Endodermal cell (in vitro differentiated cells): ENCODE results near the gene NDUFA8. TPM values are rescaled to one million over a fixed set of nuclear protein-coding genes. Genes with fewer than 3 reads are reported as not detected.

Source experiments
- DNase-seq: peaks from one replicate; pipeline ENCODE4 v3.0.0-alpha.2; 2017
- H3K27ac ChIP-seq: 2 replicates; pipeline ENCODE4 v1.5.1; 2013; ENCODE audit warnings: mild to moderate bottlenecking, low read depth, low read length, moderate library complexity
- H3K27me3 ChIP-seq: 2 replicates; pipeline ENCODE4 v1.6.1; 2013; ENCODE audit warnings: mild to moderate bottlenecking, low read length, moderate library complexity; ENCODE audit not compliant: insufficient read depth, control insufficient read depth, poor library complexity, severe bottlenecking
- H3K36me3 ChIP-seq: 2 replicates; pipeline ENCODE4 v1.7.0; 2013; ENCODE audit warnings: mild to moderate bottlenecking, low read length, moderate library complexity; ENCODE audit not compliant: control insufficient read depth, insufficient read depth
- H3K4me1 ChIP-seq: one replicate; pipeline ENCODE4 v1.7.0; 2013; ENCODE audit warnings: low read length; ENCODE audit not compliant: control insufficient read depth, insufficient read depth
- H3K4me3 ChIP-seq: 2 replicates; pipeline ENCODE4 v1.5.1; 2013; ENCODE audit warnings: mild to moderate bottlenecking, low read length, moderate library complexity
- H3K9ac ChIP-seq: 2 replicates; pipeline ENCODE4 v1.6.1; 2013; ENCODE audit warnings: mild to moderate bottlenecking, low read length, moderate library complexity; ENCODE audit not compliant: poor library complexity, severe bottlenecking; ENCODE audit errors: extremely low read depth
- H3K9me3 ChIP-seq: 2 replicates; pipeline ENCODE4 v1.6.1; 2013; ENCODE audit warnings: mild to moderate bottlenecking, low read length, moderate library complexity; ENCODE audit not compliant: control insufficient read depth
- H3K27ac Mint-ChIP-seq: 2 replicates; pipeline ENCODE4 v1.8.0; 2020; ENCODE audit warnings: mixed read lengths
- H3K27me3 Mint-ChIP-seq: 2 replicates; pipeline ENCODE4 v1.8.0; 2021; ENCODE audit warnings: mild to moderate bottlenecking, mixed read lengths; ENCODE audit not compliant: insufficient read depth
- H3K36me3 Mint-ChIP-seq: 2 replicates; pipeline ENCODE4 v1.8.0; 2020; ENCODE audit warnings: low read depth, mixed read lengths
- H3K4me1 Mint-ChIP-seq: 2 replicates; pipeline ENCODE4 v1.8.0; 2020; ENCODE audit warnings: mixed read lengths
- H3K4me3 Mint-ChIP-seq: 2 replicates; pipeline ENCODE4 v1.8.0; 2020; ENCODE audit warnings: mild to moderate bottlenecking, moderate library complexity, mixed read lengths
- H3K9me3 Mint-ChIP-seq: 2 replicates; pipeline ENCODE4 v1.8.0; 2020; ENCODE audit warnings: mild to moderate bottlenecking, mixed read lengths
- CTCF ChIP-seq: fragments of 200-600 bp; sonication (generic); conservative IDR thresholded peaks from 2 replicates; pipeline ENCODE4 v1.5.0; 2021; ENCODE audit warnings: antibody characterized with exemption, mild to moderate bottlenecking
- WGBS, 2 experiments: methylation state at CpG; one replicate each; pipeline versions ENCODE4 v1.1.5 to v1.1.7; 2013; ENCODE audit warnings: missing lambda C conversion rate in 2 of 2, mixed read lengths in 1 of 2; ENCODE audit not compliant: insufficient coverage in 1 of 2, insufficient read length in 1 of 2; 5-methylcytosine and 5-hydroxymethylcytosine counted together
- total RNA-seq, 2 donors: library from RNA; stranded (reverse); fragmentation: NEBNext Ultra II Directional in 1 of 2; extraction: Animal tissue kit (Norgen Biotek cat#: 25700) in 1 of 2; gene quantifications; 2 replicates in 1 of 2; 3 replicates in 1 of 2; pipeline ENCODE4 v1.2.1, GENCODE V29; 2021

The NDUFA8 gene
- total RNA-seq, 2 donors from 2014 or later = 65.8 to 67.8 TPM

- DNase-seq = no peak
- no peaks in the 10 kb centered on the region for H3K9me3 Mint-ChIP-seq
- Histone ChIP-seq H3K27ac (no peak overlapping the region), H3K4me1 (peaks cover 2% of the 10 kb centered on the region), H3K27me3 (peaks cover 43% of the 10 kb centered on the region), H3K9ac (no peak overlapping the region), H3K36me3 (no peaks in the 10 kb centered on the region), H3K4me3 (no peak overlapping the region), H3K9me3 (no peaks in the 10 kb centered on the region)
- no peak overlapping the region for H3K27ac Mint-ChIP-seq
- H3K4me3 Mint-ChIP-seq = no peak overlapping the region
- peaks cover 51% of the 10 kb centered on the region for H3K27me3 Mint-ChIP-seq
- WGBS, 2 experiments = 78 to 93% methylated on average over 3 to 7 of the region's 7 CpGs
- H3K4me1 Mint-ChIP-seq = peaks cover 9% of the 10 kb centered on the region
- H3K36me3 Mint-ChIP-seq = no peaks in the 10 kb centered on the region
- TF ChIP-seq CTCF = no peak
These were observed 35.1 kb downstream of the NDUFA8 start for GRCh38 chr9:122124528-122124927.

DNA sequence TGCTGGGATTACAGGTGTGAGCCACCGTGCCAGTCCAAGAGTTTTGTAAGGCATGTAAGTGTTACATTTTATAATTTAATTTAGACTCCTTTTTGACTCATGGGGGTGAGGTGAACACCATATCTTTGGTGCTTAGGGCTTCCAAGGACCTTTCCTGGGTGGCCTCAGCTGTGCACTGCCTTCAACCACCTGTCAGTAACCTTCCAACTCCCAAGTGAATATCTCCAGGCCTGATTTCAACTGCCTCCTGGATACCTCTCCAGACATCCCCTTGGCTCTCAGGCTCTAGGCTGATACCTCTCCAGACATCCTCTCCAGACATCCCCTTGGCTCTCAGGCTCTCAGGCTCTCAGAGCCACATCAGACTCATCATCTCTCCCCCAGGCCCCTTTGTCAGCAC is 35.5 kb downstream of the NDUFA8 start:
- no peak for TF ChIP-seq CTCF
- peak; percentile 29 for DNase-seq
- Mint-ChIP-seq H3K4me1 (peaks cover 9% of the 10 kb centered on the region), H3K27me3 (peaks cover 46% of the 10 kb centered on the region), H3K27ac (no peak overlapping the region), H3K4me3 (no peak overlapping the region), H3K9me3 (no peaks in the 10 kb centered on the region), H3K36me3 (no peaks in the 10 kb centered on the region)
- Histone ChIP-seq H3K4me3 (no peak overlapping the region), H3K9ac (no peak overlapping the region), H3K27ac (no peak overlapping the region), H3K27me3 (peaks cover 43% of the 10 kb centered on the region), H3K36me3 (no peaks in the 10 kb centered on the region), H3K4me1 (peaks cover 2% of the 10 kb centered on the region), H3K9me3 (no peaks in the 10 kb centered on the region)
- 100% methylated on average over 1 of the region's 1 CpG; no CpG with 5 or more reads in 1 of the 2 experiments for WGBS, 2 experiments

GRCh38 chr9:122122903-122123632 is 36.5 kb downstream of the NDUFA8 start:
- Histone ChIP-seq H3K36me3 (no peaks in the 10 kb centered on the region), H3K9ac (no peak overlapping the region), H3K9me3 (no peaks in the 10 kb centered on the region), H3K4me1 (peaks cover 2% of the 10 kb centered on the region), H3K4me3 (no peak overlapping the region), H3K27ac (no peak overlapping the region), H3K27me3 (peaks cover 43% of the 10 kb centered on the region)
- Mint-ChIP-seq H3K4me3 (no peak overlapping the region), H3K36me3 (no peaks in the 10 kb centered on the region), H3K27ac (no peak overlapping the region), H3K4me1 (peaks cover 9% of the 10 kb centered on the region), H3K9me3 (no peaks in the 10 kb centered on the region), H3K27me3 (peaks cover 43% of the 10 kb centered on the region)
- peak; percentile 99 for TF ChIP-seq CTCF
- DNase-seq = peak; percentile 95
- WGBS, 2 experiments = 42% methylated on average over 11 to 13 of the region's 13 CpGs
